GM13977 (cell line): Measurements from ENCODE around the gene TMEM117.
"Not testable (repeated sequence)": the region's sequence is repeated elsewhere in the genome, so short reads cannot be mapped to it uniquely, and the experiment has no call there.

Experiments
- DNase-seq: peaks from one replicate; pipeline ENCODE4 v3.0.0; 2012; ENCODE audit warnings: low spot score
- in situ Hi-C: fragments of 300-500 bp; cut with MboI; formaldehyde crosslinking; loops from one replicate; pipeline ENCODE4 v1.12.0; 2022; ENCODE audit warnings: low sequenced_read_pairs, low pct_unique_long_range_greater_than_20kb, mixed read lengths, inconsistent platforms; ENCODE audit not compliant: unreplicated experiment
- TF ChIP-seq, protein P1 (sequence below): IDR thresholded peaks from 2 replicates; pipeline ENCODE4 v1.5.1; 2012; ENCODE audit warnings: mild to moderate bottlenecking, control low read depth; ENCODE audit not compliant: insufficient read depth; ENCODE audit errors: extremely low read depth, missing control alignments

The TMEM117 gene

DNA sequence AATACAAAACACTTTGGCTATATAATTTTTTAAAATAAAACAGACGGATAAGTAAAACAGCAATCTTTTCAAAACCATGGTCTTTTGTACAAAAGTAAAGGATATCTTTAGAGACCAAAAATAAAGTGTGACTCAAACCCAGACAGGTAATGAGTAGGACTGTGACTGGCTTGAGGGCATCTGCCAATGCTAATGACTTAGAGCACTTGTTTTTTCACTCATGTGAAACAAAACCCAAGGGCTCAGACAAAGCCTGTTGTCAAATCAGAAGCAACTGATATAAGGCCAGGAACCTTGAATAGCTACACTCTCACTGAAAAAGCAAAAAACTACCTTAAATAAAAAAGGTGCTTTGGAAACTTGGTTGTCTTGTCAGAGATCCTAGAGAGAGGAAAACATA lies 357.4 kb downstream of the TMEM117 start:
- peak; percentile 39 for DNase-seq
- in situ Hi-C loops, result no loop called here
- TF ChIP-seq, protein P1, sequence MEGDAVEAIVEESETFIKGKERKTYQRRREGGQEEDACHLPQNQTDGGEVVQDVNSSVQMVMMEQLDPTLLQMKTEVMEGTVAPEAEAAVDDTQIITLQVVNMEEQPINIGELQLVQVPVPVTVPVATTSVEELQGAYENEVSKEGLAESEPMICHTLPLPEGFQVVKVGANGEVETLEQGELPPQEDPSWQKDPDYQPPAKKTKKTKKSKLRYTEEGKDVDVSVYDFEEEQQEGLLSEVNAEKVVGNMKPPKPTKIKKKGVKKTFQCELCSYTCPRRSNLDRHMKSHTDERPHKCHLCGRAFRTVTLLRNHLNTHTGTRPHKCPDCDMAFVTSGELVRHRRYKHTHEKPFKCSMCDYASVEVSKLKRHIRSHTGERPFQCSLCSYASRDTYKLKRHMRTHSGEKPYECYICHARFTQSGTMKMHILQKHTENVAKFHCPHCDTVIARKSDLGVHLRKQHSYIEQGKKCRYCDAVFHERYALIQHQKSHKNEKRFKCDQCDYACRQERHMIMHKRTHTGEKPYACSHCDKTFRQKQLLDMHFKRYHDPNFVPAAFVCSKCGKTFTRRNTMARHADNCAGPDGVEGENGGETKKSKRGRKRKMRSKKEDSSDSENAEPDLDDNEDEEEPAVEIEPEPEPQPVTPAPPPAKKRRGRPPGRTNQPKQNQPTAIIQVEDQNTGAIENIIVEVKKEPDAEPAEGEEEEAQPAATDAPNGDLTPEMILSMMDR, result no peak

DNA sequence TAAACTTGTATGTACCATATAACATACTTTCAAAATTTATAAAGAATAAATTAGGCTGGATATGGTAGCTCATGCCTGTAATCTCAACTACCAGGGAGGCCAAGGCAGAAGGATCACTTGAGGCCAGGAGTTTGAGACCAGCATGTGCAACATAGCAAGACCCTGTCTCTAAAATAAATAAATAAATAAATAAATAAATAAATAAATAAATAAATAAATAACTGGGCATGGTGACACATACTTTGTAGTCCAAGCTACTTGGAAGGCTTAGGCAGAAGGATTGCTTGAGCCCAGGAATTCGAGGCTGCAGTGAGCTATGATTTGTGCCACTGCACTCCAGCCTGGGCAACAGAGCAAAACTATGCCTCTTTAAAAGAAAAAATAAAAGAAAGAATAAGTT lies 359.8 kb downstream of the TMEM117 start:
- DNase-seq, in situ Hi-C loops: not testable (repeated sequence)

DNA sequence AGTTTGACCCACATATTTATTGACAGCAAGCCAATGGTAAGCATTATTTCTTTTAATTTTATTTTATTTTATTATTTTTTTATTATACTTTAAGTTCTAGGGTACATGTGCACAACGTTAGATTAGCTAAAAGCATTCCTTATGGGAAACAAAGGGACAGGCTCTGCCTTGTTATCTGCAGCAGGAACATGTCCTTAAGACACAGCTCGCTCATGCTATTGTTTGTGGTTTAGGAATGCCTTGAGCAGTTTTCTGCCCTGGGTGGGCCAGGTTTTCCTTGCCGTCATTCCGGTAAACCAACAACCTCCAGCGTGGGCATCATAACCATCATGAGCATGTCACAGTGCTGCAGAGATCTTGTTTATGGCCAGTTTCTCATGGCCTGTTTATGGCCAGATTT lies 370.2 kb downstream of the TMEM117 start:
- no peak for DNase-seq
- in situ Hi-C loops, result no loop called here
- TF ChIP-seq, protein P1, result no peak

DNA sequence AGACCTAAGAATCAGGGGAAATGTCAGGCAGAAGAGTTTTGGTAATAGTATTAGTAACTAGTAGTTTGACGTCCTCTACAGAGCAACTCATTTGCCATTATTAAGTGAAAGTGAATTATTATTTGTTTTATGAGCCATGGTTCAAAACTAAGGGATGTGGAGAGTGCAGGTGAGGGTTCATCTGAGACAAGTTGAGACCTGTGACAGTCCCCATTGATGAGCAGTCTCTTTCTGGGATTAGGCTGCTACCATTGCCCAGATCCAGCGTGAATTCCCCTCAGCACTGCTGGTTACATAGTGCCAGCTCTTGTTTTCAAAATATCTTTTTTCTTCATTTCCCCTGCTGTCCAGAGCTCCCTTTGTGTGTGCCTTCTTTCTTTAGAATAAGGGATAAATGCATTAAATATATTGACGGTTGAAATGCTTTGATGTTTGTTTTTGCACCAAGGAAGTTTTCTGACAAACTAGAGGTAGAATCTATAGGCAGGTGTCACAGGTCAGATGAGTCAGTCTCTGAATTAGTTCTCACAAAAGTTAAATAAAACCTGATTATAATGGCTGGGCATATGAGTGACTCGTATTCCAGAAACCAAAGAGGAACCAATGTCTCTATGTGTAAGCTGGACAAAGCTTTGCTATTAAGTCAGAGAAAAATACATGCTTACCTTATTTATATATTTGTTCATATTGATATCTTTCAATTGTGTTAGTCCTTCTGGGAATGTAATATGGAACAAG lies 381.4 kb downstream of the TMEM117 start:
- in situ Hi-C loops, result no loop called here
- no peak for DNase-seq
- TF ChIP-seq, protein P1, result no peak

DNA sequence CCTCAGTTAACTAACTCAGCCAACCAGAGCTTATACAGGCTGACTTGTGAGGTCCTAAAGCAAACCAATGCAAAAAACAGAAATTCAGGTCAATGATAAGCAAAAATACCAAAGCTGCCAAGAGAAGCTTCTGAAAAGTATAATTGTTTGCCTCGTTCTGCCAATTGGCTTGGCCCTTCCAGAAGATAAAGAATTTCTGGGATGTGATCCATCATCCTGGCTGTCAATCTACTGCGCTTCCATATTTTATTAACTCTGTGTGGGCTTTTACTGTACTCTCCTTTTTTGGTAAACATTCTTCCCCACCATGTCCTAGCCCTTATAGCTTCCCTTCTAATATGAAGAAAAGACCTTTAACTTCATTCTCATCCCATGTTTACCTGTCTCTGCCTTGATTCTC lies 387.9 kb downstream of the TMEM117 start:
- in situ Hi-C loops, result no loop called here
- no peak for DNase-seq
- TF ChIP-seq, protein P1, result no peak

DNA sequence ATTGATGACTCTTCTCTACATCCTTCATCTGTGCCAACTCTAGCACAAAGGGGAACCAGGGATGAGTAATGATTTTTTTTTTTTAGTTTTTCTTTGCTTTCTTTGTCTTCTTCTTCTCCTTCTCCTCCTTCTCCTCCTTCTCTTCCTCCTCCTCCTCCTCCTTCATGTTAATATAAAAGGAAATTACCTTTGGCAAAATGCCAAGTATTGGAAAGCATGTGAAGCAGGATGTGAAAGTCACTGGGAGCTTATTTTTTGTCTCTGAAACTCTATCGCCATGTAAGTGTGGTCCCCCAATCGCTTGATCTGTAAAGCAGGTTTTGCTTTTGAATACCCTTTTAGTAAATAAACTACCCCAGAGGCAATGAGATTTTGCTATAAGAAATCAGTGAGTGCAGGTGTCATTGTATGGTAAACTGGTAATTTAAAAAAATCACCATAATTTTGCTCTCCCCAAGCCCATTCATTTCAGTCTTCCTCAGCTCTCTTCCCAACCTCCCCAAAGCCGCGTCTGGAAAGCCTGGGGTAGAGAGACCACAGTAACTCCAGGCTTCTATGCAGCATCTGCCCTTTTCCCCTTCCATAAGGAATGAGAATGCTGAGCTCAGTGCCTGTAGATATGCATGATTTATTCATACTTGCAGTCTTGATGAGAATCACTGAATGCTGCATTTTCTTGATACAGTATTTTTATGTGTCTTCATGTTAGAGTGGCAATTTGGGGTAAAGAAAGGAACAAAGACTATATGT lies 388.7 kb downstream of the TMEM117 start:
- in situ Hi-C loops, result no loop called here
- TF ChIP-seq, protein P1, result no peak
- DNase-seq, result no peak

DNA sequence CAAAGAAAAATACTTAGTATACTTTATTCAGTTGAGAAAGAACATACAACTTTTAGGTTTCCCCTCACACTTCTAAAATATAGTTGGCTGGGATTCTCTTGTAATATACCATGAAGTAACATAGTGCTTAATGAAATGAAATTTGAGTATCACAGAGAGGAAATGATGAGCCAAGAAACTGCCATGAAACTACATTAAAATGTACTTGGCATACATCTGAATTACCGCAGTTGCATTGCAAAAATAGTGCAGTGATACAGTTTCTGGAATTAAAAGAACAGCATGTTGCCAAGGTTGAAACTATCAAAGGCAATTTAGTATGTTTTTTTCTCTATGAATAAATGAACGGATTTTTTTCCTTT lies 389.2 kb downstream of the TMEM117 start:
- in situ Hi-C loops, result no loop called here
- TF ChIP-seq, protein P1, result no peak
- no peak for DNase-seq
